ENCODE measurements around the gene PROSER1.

PROSER1 gene

GRCh38 chr13:38965281-38965680 lies 72.6 kb downstream of the PROSER1 start:
- TF ChIP-seq, protein P1, sequence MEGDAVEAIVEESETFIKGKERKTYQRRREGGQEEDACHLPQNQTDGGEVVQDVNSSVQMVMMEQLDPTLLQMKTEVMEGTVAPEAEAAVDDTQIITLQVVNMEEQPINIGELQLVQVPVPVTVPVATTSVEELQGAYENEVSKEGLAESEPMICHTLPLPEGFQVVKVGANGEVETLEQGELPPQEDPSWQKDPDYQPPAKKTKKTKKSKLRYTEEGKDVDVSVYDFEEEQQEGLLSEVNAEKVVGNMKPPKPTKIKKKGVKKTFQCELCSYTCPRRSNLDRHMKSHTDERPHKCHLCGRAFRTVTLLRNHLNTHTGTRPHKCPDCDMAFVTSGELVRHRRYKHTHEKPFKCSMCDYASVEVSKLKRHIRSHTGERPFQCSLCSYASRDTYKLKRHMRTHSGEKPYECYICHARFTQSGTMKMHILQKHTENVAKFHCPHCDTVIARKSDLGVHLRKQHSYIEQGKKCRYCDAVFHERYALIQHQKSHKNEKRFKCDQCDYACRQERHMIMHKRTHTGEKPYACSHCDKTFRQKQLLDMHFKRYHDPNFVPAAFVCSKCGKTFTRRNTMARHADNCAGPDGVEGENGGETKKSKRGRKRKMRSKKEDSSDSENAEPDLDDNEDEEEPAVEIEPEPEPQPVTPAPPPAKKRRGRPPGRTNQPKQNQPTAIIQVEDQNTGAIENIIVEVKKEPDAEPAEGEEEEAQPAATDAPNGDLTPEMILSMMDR (IDR thresholded peaks at IDR 0.05; ENCODE audit: control insufficient read depth, extremely low read depth, insufficient read depth) = no peak
- no peak overlapping the region for H3K4me3 ChIP-seq (ENCODE audit: low read depth, low read length)
- no peak for DNase-seq (ENCODE audit: low read depth)

DNA sequence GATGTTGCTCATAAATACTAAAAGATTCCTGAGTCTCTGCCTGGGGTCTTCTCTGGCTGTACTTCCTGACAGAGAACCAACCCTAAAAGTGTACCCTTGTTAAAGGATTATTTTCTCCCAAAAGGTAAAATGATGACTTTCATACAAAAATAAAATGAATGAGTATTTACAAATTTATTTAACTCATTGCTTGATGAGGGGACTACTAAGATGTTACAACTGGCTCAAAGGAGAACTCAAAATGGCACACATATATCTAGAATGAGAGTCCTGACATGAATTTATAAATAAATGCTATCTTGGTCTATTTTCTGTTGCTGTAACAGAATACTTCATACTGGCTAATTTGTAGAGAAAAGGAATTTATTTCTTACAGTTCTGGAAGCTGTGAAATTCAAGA lies 77.7 kb downstream of the PROSER1 start:
- no peak for DNase-seq (ENCODE audit: low read depth)
- TF ChIP-seq, protein P1 (IDR thresholded peaks at IDR 0.05; ENCODE audit: control insufficient read depth, extremely low read depth, insufficient read depth) = no peak
- no peak overlapping the region for H3K4me3 ChIP-seq (ENCODE audit: low read depth, low read length)
